OCI-LY7 (cell line): Measurements from ENCODE around the gene WIPF3. TPM values are rescaled to one million over a fixed set of nuclear protein-coding genes. Genes with fewer than 3 reads are reported as not detected.

Experiments
- BruUV-seq: library from RNA; stranded (reverse); fragments of 400-500 nt; replicated peaks from 2 replicates; lab custom pipeline; 2021; lab: Mats Ljungman, UMichigan
- CTCF ChIA-PET: fragments of 300-600 bp; sonication (Branson Sonifier 250); formaldehyde crosslinking; loops from one replicate; lab custom pipeline; 2022; ENCODE audit warnings: antibody characterized with exemption; ENCODE audit not compliant: unreplicated experiment; lab: Charles Lee
- POLR2A ChIA-PET: fragments of 300-600 bp; sonication (Branson Sonifier 250); formaldehyde crosslinking; loops from one replicate; lab custom pipeline; 2022; ENCODE audit warnings: antibody characterized with exemption; lab: Charles Lee
- DNase-seq: peaks from one replicate; pipeline ENCODE4 v3.0.0-alpha.2; 2015; ENCODE audit warnings: low spot score
- H2AFZ ChIP-seq: fragments of 200-600 bp; sonication (generic), shearing (Covaris generic); 2 replicates; pipeline ENCODE4 v1.6.1; 2014; ENCODE audit warnings: mild to moderate bottlenecking, antibody characterized with exemption, low read length, moderate library complexity
- H3K27ac ChIP-seq: fragments of 200-600 bp; sonication (generic); 2 replicates; pipeline ENCODE4 v1.5.1; 2014; ENCODE audit warnings: mixed run types, low read depth, mild to moderate bottlenecking, moderate library complexity, low read length, inconsistent platforms; ENCODE audit not compliant: poor library complexity, severe bottlenecking
- H3K36me3 ChIP-seq: fragments of 200-600 bp; sonication (generic); 2 replicates; pipeline ENCODE4 v1.6.1; 2014; ENCODE audit warnings: mild to moderate bottlenecking, antibody characterized with exemption, low read length, moderate library complexity, mixed read lengths; ENCODE audit not compliant: insufficient read depth
- H3K4me1 ChIP-seq: fragments of 200-600 bp; sonication (generic); 2 replicates; pipeline ENCODE4 v1.5.1; 2014; ENCODE audit warnings: mild to moderate bottlenecking, low read length; ENCODE audit not compliant: insufficient read depth, poor library complexity, severe bottlenecking
- H3K4me2 ChIP-seq: fragments of 200-600 bp; sonication (generic); 2 replicates; pipeline ENCODE4 v1.6.1; 2014; ENCODE audit warnings: mild to moderate bottlenecking, low read length
- H3K4me3 ChIP-seq: fragments of 200-600 bp; sonication (generic); 2 replicates; pipeline ENCODE4 v1.5.1; 2014; ENCODE audit warnings: mild to moderate bottlenecking, low read depth, low read length; ENCODE audit not compliant: poor library complexity, severe bottlenecking
- H3K79me2 ChIP-seq: fragments of 200-600 bp; sonication (generic); 2 replicates; pipeline ENCODE4 v1.6.1; 2016; ENCODE audit warnings: low read depth, mild to moderate bottlenecking, low read length, moderate library complexity, mixed read lengths; ENCODE audit not compliant: insufficient read depth
- H3K9me2 ChIP-seq: fragments of 200-600 bp; sonication (generic); 2 replicates; pipeline ENCODE4 v1.6.1; 2016; ENCODE audit warnings: mild to moderate bottlenecking, low read length, mixed read lengths; ENCODE audit not compliant: insufficient read depth
- H3K9me3 ChIP-seq: fragments of 200-600 bp; sonication (generic); 2 replicates; pipeline ENCODE4 v1.6.1; 2014; ENCODE audit warnings: mild to moderate bottlenecking, mixed run types, low read length, mixed read lengths
- H4K20me1 ChIP-seq: fragments of 200-600 bp; sonication (generic); 2 replicates; pipeline ENCODE4 v1.6.1; 2014; ENCODE audit warnings: mild to moderate bottlenecking, antibody characterized with exemption, low read length, moderate library complexity, mixed read lengths; ENCODE audit not compliant: insufficient read depth
- EZH2phosphoT487 ChIP-seq: fragments of 200-600 bp; sonication (generic); IDR thresholded peaks from 2 replicates; pipeline ENCODE4 v1.6.1; 2018; ENCODE audit warnings: low read depth, borderline replicate concordance, mild to moderate bottlenecking, mixed run types, antibody characterized with exemption, low read length, moderate library complexity, mixed read lengths
- intact Hi-C: fragments of 100-400 bp; cut with micrococcal nuclease; formaldehyde crosslinking; loops from one replicate; pipeline ENCODE4 v1.10.0; 2022; ENCODE audit not compliant: unreplicated experiment
- total RNA-seq, 2 experiments: library from RNA; depleted of rRNA in 1 of 2; stranded (reverse); fragments of >200 nt in 1 of 2; shearing (Covaris generic) in 1 of 2; gene quantifications; 2 replicates each; pipeline ENCODE4 v1.2.3, GENCODE V29; 2014 to 2022
- TF ChIP-seq, protein P1 (sequence below): fragments of 200-600 bp; sonication (generic); conservative IDR thresholded peaks from 2 replicates; pipeline ENCODE4 v1.5.1; 2014; ENCODE audit warnings: mild to moderate bottlenecking, antibody characterized with exemption, low read length, moderate library complexity, mixed read lengths

Gene WIPF3
- total RNA-seq, 2 experiments from 2014 or later = not detected

DNA sequence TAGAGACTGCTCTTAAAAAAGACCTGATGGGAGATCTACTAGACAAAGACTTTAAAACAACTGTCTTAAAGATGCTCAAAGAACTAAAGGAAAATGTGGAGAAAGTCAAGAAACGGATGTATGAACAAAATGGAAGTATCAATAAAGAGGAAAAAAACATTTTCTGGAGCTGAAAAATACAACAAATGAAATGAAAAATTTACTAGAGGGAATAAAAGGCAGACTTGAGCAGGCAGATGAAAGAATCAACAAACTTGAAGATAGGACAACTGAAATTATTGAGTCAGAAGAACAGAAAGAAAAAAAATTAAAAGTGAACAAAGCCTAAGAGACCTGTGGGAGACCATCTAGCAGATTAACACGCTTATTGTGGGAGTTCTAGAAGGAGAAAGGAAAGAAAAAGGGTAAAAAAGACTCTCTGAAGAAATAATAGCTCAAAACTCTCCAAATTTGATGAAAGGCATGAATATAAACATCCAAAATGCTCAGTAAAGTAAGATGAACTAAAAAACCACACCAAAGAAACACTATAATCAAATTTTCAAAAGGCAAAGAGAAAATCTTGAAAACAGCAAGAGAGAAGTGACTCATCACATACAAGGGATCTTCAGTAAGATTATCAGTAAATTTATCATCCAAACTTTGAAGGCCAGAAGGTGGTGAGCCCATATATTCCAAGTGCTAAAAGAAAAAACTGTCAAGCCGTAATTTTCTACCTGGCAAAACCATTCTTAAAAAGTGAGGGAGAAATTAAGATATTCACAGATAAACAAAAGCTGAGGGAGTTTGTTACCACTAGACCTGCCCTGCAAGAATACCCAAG, 100.1 kb downstream of the WIPF3 start:
- H4K20me1 ChIP-seq = no peaks in the 10 kb centered on the region
- intact Hi-C loops = no loop called here
- ChIA-PET POLR2A (interaction anchor here (0.9 to 1.3 kb wide), 2 partner anchors 24 to 176 kb away, joined by 3 read pairs; no protein-coding TSS in a partner anchor), CTCF (no interaction called here)
- no peak for DNase-seq
- H3K9me3 ChIP-seq = peaks cover 14% of the 10 kb centered on the region; the same call in 1 of the 2 replicates
- H3K36me3 ChIP-seq = no peaks in the 10 kb centered on the region
- H2AFZ ChIP-seq = no peak overlapping the region
- H3K4me1 ChIP-seq = no peaks in the 10 kb centered on the region
- no peaks in the 10 kb centered on the region for H3K9me2 ChIP-seq
- H3K4me3 ChIP-seq = no peak overlapping the region
- no peak overlapping the region for H3K4me2 ChIP-seq
- H3K79me2 ChIP-seq = no peaks in the 10 kb centered on the region
- no peak overlapping the region for H3K27ac ChIP-seq
- TF ChIP-seq EZH2phosphoT487 = no peak
- TF ChIP-seq, protein P1, sequence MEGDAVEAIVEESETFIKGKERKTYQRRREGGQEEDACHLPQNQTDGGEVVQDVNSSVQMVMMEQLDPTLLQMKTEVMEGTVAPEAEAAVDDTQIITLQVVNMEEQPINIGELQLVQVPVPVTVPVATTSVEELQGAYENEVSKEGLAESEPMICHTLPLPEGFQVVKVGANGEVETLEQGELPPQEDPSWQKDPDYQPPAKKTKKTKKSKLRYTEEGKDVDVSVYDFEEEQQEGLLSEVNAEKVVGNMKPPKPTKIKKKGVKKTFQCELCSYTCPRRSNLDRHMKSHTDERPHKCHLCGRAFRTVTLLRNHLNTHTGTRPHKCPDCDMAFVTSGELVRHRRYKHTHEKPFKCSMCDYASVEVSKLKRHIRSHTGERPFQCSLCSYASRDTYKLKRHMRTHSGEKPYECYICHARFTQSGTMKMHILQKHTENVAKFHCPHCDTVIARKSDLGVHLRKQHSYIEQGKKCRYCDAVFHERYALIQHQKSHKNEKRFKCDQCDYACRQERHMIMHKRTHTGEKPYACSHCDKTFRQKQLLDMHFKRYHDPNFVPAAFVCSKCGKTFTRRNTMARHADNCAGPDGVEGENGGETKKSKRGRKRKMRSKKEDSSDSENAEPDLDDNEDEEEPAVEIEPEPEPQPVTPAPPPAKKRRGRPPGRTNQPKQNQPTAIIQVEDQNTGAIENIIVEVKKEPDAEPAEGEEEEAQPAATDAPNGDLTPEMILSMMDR = no peak
- no TSS peak for BruUV-seq

DNA sequence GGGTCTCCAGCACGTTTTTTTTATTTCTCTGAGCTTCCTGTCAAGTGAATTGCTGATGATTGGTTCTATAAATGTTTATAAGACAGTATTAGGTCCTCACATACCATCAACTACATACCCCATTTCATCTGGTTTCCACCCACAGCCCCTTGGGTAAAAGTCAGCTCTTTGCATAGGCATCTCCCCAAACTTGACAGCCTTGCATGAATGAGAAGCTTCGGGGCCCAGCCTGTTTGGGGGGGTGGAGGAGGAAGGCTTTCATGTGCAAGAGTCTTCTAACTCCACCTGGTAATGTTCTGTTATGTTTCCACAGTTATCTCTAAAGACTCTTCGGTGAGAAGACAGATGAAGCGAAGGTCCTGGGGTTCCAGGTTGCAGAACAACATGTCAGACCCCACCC, 107.9 kb downstream of the WIPF3 start:
- Histone ChIP-seq H3K4me3 (no peak overlapping the region), H4K20me1 (no peaks in the 10 kb centered on the region), H3K9me3 (no peaks in the 10 kb centered on the region), H3K36me3 (peaks cover 6% of the 10 kb centered on the region; the same call in 1 of the 2 replicates), H3K4me1 (no peaks in the 10 kb centered on the region), H3K79me2 (no peaks in the 10 kb centered on the region), H3K9me2 (no peaks in the 10 kb centered on the region), H3K4me2 (no peak overlapping the region), H3K27ac (no peak overlapping the region), H2AFZ (no peak overlapping the region)
- DNase-seq = no peak
- BruUV-seq = no TSS peak
- CTCF ChIA-PET = no interaction called here
- TF ChIP-seq EZH2phosphoT487 = no peak
- TF ChIP-seq, protein P1 = no peak
- intact Hi-C loops = no loop called here
- POLR2A ChIA-PET = interaction anchor here (0.6 kb wide), 1 partner anchor 1226 kb away, joined by 5 read pairs; no protein-coding TSS in a partner anchor
